Cardiac septum (tissue), 1 donor: ENCODE results near the gene RIC8B. TPM values are rescaled to one million over a fixed set of nuclear protein-coding genes. Genes with fewer than 3 reads are reported as not detected.
"Not testable (repeated sequence)": the region's sequence is repeated elsewhere in the genome, so short reads cannot be mapped to it uniquely, and the experiment has no call there.

Source experiments
- DNase-seq: peaks from one replicate; pipeline ENCODE4 v3.0.0-alpha.2; 2020; ENCODE audit warnings: low spot score
- intact Hi-C: fragments of 100-400 bp; cut with DNase I; formaldehyde crosslinking; loops from one replicate; pipeline ENCODE4 v1.14.0; 2022
- total RNA-seq: library from RNA; stranded (reverse); fragmentation: NEBNext Ultra II Directional; extraction: Animal tissue kit (Norgen Biotek cat#: 25700); gene quantifications from one replicate; pipeline ENCODE4 v1.2.1, GENCODE V29; 2021
- donor health status: DM: no; HTN: no; CAD: no.

RIC8B gene
- total RNA-seq, 1 donor from 2014 or later: 23.5 TPM

GRCh38 chr12:106919910-106920544, 145.5 kb downstream of the RIC8B start:
- no peak for DNase-seq

DNA sequence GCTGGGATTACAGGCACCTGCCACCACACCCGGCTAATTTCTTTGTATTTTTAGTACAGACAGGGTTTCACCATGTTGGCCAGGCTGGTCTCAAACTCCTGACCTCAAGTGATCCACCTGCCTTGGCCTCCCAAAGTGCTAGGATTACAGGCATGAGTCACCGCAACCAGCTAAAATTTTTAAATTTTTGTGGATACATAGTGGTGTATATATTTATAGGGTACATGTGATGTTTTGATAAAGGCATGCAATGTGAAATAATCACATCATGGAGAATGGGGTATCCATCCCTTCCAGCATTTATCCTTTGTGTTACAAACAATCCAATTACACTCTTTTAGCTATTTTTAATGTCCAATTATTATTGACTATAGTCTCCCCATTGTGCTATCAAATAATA, 147.5 kb downstream of the RIC8B start:
- DNase-seq, intact Hi-C loops: not testable (repeated sequence)

More at GRCh38 chr12:106919910-106920544, 145.5 kb downstream of the RIC8B start:
- intact Hi-C loops: loop anchor here (5.0 kb wide), 1 partner anchor 533 kb away; no protein-coding TSS in a partner anchor

- intact Hi-C loops, DNase-seq: not testable (repeated sequence)
Measured at GRCh38 chr12:106923594-106923993, 149.1 kb downstream of the RIC8B start.

- intact Hi-C loops: no loop called here
- no peak for DNase-seq
Measured at GRCh38 chr12:106924268-106924861, 149.9 kb downstream of the RIC8B start.

- intact Hi-C loops: no loop called here
- DNase-seq: no peak
Measured at GRCh38 chr12:106926657-106927056, 152.2 kb downstream of the RIC8B start.

- DNase-seq: no peak
- intact Hi-C loops: no loop called here
Measured at GRCh38 chr12:106934277-106934676, 159.8 kb downstream of the RIC8B start.

Other genes with a start within 250 kb of the RIC8B start
- gene RFX4, start 191.7 kb upstream of the RIC8B start, total RNA-seq: not detected
- 44.8 TPM for gene TMEM263, start 181.2 kb downstream of the RIC8B start, total RNA-seq
- 21.6 TPM for gene MTERF2, start 212.5 kb downstream of the RIC8B start, total RNA-seq